Medulla oblongata (tissue), 1 donor: ENCODE data around the gene PCP2.

Experiments
- DNase-seq: peaks from one replicate; pipeline ENCODE4 v3.0.0-alpha.2; 2015; ENCODE audit errors: extremely low spot score

The PCP2 gene

GRCh38 chr19:7618771-7619510 lies 14.6 kb downstream of the PCP2 start:
- DNase-seq, result no peak

DNA sequence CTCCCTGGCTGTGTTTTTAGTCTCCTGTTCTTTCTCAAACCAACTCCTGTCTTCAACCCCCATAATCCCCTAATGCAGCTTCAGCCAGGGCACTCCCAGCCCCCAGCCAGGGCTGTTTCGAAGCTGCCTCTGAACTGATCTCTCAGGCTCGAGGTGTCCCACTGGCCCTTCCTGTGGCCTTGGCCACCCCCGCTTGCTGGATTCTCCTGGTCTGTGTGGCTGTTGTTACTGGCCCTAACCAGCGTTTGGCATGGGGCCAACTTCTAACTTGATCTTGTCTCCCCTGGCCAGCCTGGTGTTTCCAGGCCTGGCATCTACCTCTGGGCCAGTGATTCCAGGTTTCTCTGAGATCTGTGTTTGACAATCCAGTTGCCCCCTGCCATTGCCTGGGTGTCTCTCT lies 15.2 kb downstream of the PCP2 start:
- DNase-seq, result no peak

GRCh38 chr19:7617735-7618134 lies 15.8 kb downstream of the PCP2 start:
- DNase-seq, result no peak

DNA sequence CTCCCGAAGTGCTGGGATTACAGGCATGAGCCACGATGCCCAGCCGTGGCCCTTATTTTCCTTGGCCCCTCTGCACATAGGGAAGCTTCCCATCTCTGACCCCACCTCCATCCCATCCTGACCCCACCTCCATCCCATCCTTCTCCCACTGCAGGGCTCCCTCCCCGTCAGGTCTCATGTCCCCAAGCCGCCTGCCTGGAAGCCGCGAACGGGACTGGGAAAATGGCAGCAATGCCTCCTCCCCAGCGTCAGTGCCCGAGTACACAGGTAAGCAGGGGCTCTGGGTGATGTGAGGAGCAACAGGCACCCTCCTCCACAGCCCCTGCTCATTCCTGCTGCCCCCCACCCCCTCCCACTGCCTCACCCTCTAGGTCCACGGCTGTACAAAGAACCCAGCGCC lies 16.3 kb downstream of the PCP2 start:
- DNase-seq, result no peak

GRCh38 chr19:7614859-7615741 lies 18.4 kb downstream of the PCP2 start:
- DNase-seq, result no peak

- no peak for DNase-seq
Measured at GRCh38 chr19:7612282-7613274, 20.9 kb downstream of the PCP2 start.

DNA sequence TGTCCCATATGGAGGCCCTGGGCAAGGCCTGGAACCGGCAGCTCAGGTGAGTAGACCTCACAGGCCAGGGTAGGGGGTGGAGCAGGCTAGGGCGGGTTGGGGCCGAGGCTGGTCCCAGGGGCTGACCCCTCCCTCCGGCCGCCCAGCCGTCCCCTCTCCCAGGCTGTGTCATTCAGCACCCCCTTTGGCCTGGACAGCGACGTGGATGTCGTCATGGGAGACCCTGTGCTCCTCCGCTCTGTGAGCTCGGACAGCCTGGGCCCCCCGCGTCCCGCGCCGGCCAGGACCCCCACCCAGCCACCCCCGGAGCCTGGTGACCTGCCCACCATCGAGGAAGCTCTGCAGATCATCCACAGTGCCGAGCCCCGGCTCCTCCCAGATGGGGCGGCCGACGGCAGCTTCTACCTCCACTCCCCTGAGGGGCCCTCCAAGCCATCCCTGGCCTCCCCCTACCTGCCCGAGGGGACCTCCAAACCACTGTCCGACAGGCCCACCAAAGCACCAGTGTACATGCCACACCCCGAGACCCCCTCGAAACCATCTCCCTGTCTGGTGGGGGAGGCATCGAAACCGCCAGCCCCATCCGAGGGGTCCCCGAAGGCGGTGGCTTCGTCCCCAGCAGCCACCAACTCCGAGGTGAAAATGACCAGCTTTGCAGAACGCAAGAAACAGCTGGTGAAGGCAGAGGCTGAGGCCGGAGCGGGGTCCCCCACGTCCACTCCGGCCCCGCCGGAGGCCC lies 21.8 kb downstream of the PCP2 start:
- no peak for DNase-seq

DNA sequence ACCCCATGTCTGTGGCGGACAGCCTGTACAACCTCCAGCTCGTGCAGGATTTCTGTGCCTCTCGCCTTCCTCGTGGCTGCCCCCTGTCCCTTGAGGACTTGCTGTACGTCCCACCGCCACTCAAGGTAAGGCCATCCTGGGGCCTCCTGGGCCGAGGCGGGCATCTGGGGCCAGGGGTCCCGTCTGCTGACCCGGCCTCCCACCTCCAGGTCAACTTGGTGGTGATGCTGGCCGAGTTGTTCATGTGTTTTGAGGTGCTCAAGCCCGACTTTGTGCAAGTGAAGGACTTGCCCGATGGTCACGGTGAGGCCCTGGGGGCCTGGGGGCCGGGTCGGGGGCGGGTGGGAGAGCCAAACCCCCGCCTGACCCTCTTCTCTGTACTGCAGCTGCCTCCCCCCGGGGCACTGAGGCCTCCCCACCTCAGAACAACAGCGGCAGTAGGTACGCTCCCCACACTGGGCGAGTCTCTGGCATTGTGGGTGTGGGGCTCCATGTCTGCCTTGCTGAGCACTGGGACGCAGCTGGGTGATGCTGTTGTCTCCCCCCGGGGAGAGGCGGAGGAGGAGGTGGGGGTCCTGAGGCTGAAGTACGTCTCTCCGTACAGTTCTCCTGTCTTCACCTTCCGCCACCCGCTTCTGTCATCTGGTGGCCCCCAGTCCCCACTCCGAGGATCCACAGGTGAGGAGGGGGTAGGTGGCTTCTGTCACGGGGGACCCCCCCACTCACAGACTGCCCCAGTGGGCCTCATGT lies 22.9 kb downstream of the PCP2 start:
- DNase-seq, result no peak

GRCh38 chr19:7607874-7608560 lies 25.5 kb downstream of the PCP2 start:
- DNase-seq, result no peak

DNA sequence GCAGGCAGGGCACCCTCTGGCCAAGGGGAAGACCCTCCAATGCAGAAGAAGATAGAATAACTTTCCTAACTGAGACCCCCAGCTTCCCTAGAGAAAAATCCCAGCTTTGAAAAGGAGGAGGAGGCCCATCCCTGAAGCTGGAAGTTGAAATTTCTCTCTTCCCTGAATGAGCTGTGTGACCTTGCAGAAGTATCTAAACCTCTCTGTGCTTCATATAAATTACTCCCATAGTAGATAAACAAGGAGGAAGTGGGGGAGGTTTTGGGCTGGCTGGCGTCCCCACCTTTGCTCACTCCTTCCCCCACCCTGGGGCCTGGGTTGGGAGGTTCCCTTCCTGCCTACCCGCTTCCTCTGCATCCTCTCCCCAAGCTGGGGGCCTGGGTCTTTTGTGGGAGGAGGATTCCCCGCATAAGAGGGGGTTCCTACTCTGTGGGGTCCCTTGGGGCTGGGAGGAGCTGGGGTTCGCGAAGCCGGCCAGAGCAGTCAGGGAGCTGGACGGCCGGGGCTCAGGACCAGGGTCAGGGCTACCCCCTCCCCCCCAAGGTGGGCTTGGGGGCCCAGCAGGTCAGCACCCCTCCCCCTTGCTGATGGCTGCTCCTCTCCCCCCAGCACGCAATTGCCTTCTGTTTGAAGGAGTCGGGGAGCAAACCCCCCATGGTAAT lies 26.2 kb downstream of the PCP2 start:
- no peak for DNase-seq

DNA sequence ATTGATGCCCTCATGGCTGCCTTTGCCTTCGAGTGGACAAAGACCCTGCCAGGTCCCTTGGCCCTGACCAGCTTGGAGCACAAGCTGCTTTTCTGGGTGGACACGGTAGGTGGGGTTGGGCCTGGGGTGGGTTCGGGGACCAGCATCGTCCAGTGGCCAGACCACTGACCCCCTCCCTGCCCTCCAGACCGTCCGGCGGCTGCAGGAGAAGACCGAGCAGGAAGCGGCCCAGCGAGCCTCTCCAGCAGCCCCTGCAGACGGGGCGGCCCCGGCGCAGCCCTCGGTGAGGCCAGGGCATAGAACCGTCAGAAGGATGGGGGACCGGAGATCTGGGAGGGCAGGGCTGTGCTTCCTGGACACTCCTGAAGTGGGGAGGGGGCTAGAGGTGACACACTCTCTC lies 27.2 kb downstream of the PCP2 start:
- no peak for DNase-seq

GRCh38 chr19:7605490-7606222 lies 27.9 kb downstream of the PCP2 start:
- no peak for DNase-seq

DNA sequence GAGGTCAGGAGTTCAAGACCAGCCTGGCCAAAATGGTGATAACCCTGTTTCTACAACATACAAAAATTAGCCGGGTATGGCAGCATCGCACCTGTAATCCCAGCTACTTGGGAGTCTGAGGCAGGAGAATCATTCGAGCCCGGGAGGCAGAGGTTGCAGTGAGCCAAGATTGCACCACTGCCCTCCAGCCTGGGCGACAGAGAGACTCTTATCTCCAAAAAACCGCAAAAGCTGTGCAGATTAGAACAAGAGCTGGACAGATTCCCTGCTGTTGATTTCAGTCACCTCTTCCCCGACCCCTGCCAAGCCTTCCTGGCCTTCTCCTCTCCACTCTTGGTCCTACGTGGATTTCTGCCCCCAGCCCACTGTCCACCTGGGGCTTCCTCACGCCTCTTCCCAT lies 29.6 kb downstream of the PCP2 start:
- DNase-seq, result no peak

DNA sequence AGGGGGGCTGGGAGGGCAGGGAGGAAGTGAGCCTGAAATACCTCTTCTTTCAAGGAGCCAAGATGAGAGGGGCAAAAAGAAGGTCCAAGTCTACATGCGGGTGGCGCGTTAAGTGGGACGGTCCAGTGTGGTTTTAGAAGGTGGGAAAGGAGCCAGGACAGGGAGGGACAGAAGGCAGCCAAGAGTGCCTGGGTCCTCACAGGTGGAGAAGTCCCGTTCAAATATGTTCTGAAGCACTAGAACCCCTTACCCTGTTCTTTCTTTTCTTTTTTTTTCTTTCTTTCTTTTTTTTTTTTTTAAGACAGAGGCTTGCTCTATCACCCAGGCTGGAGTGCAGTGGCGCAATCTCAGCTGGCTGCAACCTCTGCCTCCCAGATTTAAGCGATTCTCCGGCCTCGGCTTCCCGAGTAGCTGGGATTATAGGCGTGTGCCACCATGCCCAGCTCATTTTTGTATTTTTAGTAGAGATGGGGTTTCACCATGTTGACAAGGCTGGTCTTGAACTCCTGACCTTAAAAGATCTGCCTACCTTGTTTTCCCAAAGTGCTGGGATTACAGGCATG lies 30.5 kb downstream of the PCP2 start:
- DNase-seq, result no peak

DNA sequence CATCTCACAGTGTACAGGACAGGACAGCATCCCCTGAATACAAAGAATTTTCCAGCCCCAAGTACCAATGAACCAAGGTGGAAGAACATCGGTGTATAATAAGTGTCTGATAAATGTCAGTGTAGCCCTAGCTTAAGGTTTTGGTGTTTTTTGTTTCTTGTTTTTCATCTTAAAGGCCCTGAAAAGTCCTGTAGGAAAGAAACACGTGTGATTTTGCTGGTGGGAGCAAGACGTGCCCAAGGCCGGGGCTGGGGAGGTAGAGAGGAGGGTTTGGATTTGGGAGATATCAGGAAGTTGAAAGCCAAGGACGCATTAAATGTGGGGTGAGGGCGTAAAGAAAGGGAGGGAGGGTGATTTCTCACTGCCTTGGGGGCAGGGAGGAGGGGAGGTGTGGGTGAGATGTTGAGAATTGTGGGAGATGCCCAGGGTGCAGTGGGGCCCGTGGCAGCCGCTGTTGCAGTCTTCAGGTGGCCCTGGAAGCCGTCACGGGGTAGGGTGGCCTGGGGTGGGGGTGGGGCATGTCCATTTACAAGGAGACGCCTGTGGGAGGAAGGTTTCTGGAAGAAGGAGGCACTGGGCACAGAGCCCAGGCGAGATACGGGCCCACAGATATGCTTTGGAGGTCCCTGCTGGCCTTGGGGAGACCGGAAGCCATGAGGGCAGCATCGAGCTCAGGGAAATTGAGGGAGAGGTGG lies 31.1 kb downstream of the PCP2 start:
- no peak for DNase-seq

GRCh38 chr19:7600721-7601120 lies 32.8 kb downstream of the PCP2 start:
- DNase-seq, result no peak

- DNase-seq, result no peak
Measured at GRCh38 chr19:7598180-7598579, 35.3 kb downstream of the PCP2 start.

DNA sequence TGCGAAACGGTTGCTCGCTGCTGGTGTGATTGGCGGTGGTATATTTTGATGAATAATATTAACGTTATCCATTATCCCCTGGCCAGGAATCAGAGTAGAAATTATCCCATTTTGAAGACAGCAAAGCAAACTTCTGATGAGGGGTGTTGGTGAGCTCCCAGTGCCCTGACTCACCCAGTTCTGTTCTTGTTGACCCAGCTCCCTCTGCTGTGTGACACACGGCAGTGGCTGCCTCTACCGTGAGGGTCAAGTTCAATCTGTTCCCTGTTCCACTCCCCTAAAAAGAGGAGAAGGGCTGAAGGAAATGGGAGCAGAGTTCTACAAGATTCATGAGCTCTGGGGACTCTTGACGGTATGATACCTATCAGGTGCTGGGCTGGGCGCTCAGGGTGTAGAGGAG lies 35.8 kb downstream of the PCP2 start:
- DNase-seq, result no peak
